Measurements from ENCODE around the gene JAKMIP1. TPM values are rescaled to one million over a fixed set of nuclear protein-coding genes. Genes with fewer than 3 reads are reported as not detected.

JAKMIP1 gene
- total RNA-seq, 4 donors from 2014 or later: 0.39 to 4.5 (median 1.9) TPM; not detected in 1

GRCh38 chr4:6177587-6178197 lies 22.7 kb downstream of the JAKMIP1 start:
- no peak for TF ChIP-seq EP300 (IDR thresholded peaks at IDR 0.05)
- TF ChIP-seq, protein P1, sequence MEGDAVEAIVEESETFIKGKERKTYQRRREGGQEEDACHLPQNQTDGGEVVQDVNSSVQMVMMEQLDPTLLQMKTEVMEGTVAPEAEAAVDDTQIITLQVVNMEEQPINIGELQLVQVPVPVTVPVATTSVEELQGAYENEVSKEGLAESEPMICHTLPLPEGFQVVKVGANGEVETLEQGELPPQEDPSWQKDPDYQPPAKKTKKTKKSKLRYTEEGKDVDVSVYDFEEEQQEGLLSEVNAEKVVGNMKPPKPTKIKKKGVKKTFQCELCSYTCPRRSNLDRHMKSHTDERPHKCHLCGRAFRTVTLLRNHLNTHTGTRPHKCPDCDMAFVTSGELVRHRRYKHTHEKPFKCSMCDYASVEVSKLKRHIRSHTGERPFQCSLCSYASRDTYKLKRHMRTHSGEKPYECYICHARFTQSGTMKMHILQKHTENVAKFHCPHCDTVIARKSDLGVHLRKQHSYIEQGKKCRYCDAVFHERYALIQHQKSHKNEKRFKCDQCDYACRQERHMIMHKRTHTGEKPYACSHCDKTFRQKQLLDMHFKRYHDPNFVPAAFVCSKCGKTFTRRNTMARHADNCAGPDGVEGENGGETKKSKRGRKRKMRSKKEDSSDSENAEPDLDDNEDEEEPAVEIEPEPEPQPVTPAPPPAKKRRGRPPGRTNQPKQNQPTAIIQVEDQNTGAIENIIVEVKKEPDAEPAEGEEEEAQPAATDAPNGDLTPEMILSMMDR (IDR thresholded peaks at IDR 0.05): no peak
- no peak for TF ChIP-seq POLR2AphosphoS5 (IDR thresholded peaks at IDR 0.05)
- ATAC-seq: no peak
- peaks cover 0 to 20% (median 0%) of the 10 kb centered on the region in 3 donors for H3K9me3 ChIP-seq
- no peaks in the 10 kb centered on the region for H3K4me1 ChIP-seq
- H3K27ac ChIP-seq: no peak overlapping the region
- H3K36me3 ChIP-seq: no peaks in the 10 kb centered on the region
- H3K4me3 ChIP-seq: no peak overlapping the region
- H3K27me3 ChIP-seq: peaks cover 50% of the 10 kb centered on the region
- 32 to 36% methylated on average over 7 to 8 of the region's 9 CpGs for WGBS, 2 donors (ENCODE audit: low coverage in 1 of 2)

DNA sequence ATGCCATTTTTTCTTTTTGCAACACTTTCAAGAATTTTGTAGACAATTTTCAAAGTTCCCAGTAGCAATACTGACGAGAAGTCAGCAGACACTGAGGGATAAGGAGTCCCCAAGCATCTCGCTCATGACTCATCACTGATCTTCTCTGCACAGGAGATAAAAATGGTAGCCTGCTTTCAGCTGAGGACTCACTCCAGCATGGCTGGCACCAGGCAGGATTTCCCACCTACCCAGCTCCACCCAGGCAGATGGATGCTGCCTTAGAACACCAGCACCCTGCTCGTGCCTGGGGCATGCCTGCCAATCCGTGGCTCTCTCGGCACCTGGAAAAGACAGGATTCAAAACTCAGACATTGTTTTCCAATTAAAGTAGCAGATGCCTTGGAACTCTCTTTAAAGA lies 24.9 kb downstream of the JAKMIP1 start:
- TF ChIP-seq POLR2AphosphoS5 (IDR thresholded peaks at IDR 0.05): no peak
- TF ChIP-seq EP300 (IDR thresholded peaks at IDR 0.05): no peak
- TF ChIP-seq, protein P1 (IDR thresholded peaks at IDR 0.05): no peak
- TF ChIP-seq POLR2A (IDR thresholded peaks at IDR 0.05): no peak
- Histone ChIP-seq H3K9me3 (peaks cover 0 to 9% (median 0%) of the 10 kb centered on the region in 3 donors), H3K4me1 (no peaks in the 10 kb centered on the region), H3K4me3 (no peak overlapping the region), H3K36me3 (no peaks in the 10 kb centered on the region), H3K27ac (no peak overlapping the region), H3K27me3 (peaks cover 35% of the 10 kb centered on the region)
- no peak for ATAC-seq
- WGBS, 2 donors (ENCODE audit: low coverage in 1 of 2): 79 to 87% methylated on average over 4 of the region's 5 CpGs

GRCh38 chr4:6172927-6173200 lies 27.5 kb downstream of the JAKMIP1 start:
- TF ChIP-seq EP300 (IDR thresholded peaks at IDR 0.05) (no peak), POLR2A (IDR thresholded peaks at IDR 0.05) (no peak), POLR2AphosphoS5 (IDR thresholded peaks at IDR 0.05) (no peak)
- TF ChIP-seq, protein P1 (IDR thresholded peaks at IDR 0.05): no peak
- ATAC-seq: no peak
- Histone ChIP-seq H3K27ac (no peak overlapping the region), H3K4me1 (no peaks in the 10 kb centered on the region), H3K9me3 (no peaks in the 10 kb centered on the region), H3K4me3 (no peak overlapping the region), H3K27me3 (peaks cover 18% of the 10 kb centered on the region), H3K36me3 (no peaks in the 10 kb centered on the region)
- WGBS, 2 donors (ENCODE audit: low coverage in 1 of 2): 37 to 46% methylated on average over 2 of the region's 3 CpGs

DNA sequence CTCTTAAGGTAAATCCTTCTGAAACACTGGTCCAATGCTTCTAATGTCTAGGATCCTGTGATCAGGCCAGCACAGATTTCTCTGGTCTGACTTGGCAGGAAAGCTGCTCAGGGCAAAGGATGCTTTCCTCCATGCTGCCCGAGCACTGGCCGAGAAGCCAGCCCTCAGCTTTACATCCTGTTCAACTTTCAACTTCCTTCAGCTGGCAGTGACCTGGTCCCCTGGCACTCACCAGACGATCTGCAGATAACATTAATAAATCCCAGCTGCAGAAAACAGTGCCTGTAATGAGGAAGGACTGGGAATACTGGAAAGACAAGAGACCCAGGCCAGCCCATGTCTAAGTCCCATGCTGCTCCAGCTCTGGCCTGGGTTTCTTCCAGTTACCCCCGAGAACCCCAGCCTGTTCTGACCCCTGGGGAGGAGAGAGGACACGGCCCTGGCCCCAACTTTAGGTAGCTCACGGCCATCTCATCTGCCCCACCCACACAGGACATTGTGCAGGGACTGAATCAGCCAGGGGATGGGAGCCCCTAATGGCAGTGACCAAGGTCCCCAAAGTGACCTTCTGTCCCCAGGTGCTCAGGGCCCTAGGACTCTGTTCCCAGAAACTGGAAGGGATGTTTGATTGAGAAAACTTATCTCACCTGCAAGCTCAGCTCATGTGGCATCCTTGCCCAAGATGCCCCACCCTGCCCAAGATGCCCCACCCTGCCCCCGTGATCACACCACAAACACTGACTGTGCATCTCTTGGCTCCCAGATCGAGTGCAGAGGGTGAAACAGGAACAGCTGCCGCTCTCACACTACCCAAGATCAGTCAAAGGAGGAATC lies 28.0 kb downstream of the JAKMIP1 start:
- Histone ChIP-seq H3K36me3 (no peaks in the 10 kb centered on the region), H3K27ac (no peak overlapping the region), H3K27me3 (peaks cover 13% of the 10 kb centered on the region), H3K4me3 (no peak overlapping the region), H3K4me1 (no peaks in the 10 kb centered on the region), H3K9me3 (no peaks in the 10 kb centered on the region)
- no peak for TF ChIP-seq POLR2A (IDR thresholded peaks at IDR 0.05)
- TF ChIP-seq, protein P1 (IDR thresholded peaks at IDR 0.05): no peak
- no peak for TF ChIP-seq POLR2AphosphoS5 (IDR thresholded peaks at IDR 0.05)
- no peak for TF ChIP-seq EP300 (IDR thresholded peaks at IDR 0.05)
- no peak for ATAC-seq
- WGBS, 2 donors (ENCODE audit: low coverage in 1 of 2): 43 to 67% methylated on average over 3 to 4 of the region's 9 CpGs

DNA sequence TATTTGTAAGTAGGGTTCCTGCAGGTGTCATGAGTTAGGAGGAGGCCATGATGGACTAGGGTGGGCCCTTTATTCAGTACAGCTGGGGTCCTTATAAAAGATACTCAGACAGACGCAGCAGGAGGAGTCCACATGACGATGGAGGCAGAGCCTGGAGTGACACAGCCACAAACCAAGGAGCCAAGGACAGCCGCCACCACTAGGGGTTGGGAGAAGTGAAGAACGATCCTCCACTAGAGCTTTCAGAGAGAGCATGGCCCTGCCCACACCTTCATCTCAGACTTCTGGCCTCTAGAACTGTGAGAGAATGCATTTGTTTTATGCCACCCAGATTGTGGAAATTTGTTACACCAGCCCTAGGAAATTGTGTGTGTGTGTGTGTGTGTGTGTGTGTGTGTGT lies 31.1 kb downstream of the JAKMIP1 start:
- 83% methylated on average over 4 of the region's 4 CpGs; no CpG with 5 or more reads in 1 of the 2 donors for WGBS, 2 donors (ENCODE audit: low coverage in 1 of 2)
- H3K4me3 ChIP-seq: no peak overlapping the region
- no peaks in the 10 kb centered on the region for H3K4me1 ChIP-seq
- H3K27ac ChIP-seq: no peak overlapping the region
- H3K9me3 ChIP-seq: peaks cover 0 to 12% (median 0%) of the 10 kb centered on the region in 3 donors
- TF ChIP-seq POLR2AphosphoS5 (IDR thresholded peaks at IDR 0.05) (no peak), POLR2A (IDR thresholded peaks at IDR 0.05) (no peak), EP300 (IDR thresholded peaks at IDR 0.05) (no peak)
- TF ChIP-seq, protein P1 (IDR thresholded peaks at IDR 0.05): no peak
- H3K36me3 ChIP-seq: no peaks in the 10 kb centered on the region
- H3K27me3 ChIP-seq: no peaks in the 10 kb centered on the region
- no peak for ATAC-seq
